Peyer's patch (tissue), 4 donors: ENCODE data around the gene PHRF1. TPM values are rescaled to one million over a fixed set of nuclear protein-coding genes. Genes with fewer than 3 reads are reported as not detected.

ENCODE experiments used
- DNase-seq, 3 donors: peaks; one replicate each; pipeline ENCODE4 v3.0.0-alpha.2; 2017 to 2019
- H3K27ac ChIP-seq, 4 donors: fragments of 200-600 bp; sonication (generic); one replicate each; pipeline ENCODE4 v1.5.1; 2016 to 2019
- H3K27me3 ChIP-seq, 2 donors: fragments of 200-600 bp; sonication (generic); one replicate each; pipeline ENCODE4 v1.5.1; 2019
- H3K36me3 ChIP-seq, 3 donors: fragments of 200-600 bp; sonication (generic); one replicate each; pipeline ENCODE4 v1.5.1; 2016 to 2019
- H3K4me1 ChIP-seq, 4 donors: fragments of 200-600 bp; sonication (generic); one replicate each; pipeline ENCODE4 v1.5.1; 2016 to 2019
- H3K4me3 ChIP-seq, 4 donors: fragments of 200-600 bp; sonication (generic); 1 replicate in 3 of 4; 2 replicates in 1 of 4; pipeline ENCODE4 v1.5.1; 2016 to 2019; ENCODE audit warnings: mild to moderate bottlenecking in 1 of 4
- H3K9me3 ChIP-seq, 4 donors: fragments of 200-600 bp; sonication (generic); one replicate each; pipeline ENCODE4 v1.5.1; 2016 to 2019; ENCODE audit warnings: mild to moderate bottlenecking in 1 of 4
- POLR2A ChIP-seq, 2 donors: fragments of 450-650 bp; IDR thresholded peaks; one replicate each; pipeline ENCODE4 v1.5.1; 2017; ENCODE audit warnings: antibody characterized with exemption in 2 of 2, mild to moderate bottlenecking in 2 of 2, moderate library complexity in 2 of 2
- total RNA-seq, 4 donors: library from RNA; depleted of rRNA; stranded (reverse); fragments of >200 nt; gene quantifications; one replicate each; pipeline ENCODE4 v1.1.0, GENCODE V29; 2016
- TF ChIP-seq, protein P1 (sequence below), 6 experiments: fragments of 450-650 bp in 4 of 6; fragments of 200-600 bp in 2 of 6; sonication (generic) in 1 of 6; IDR thresholded peaks; one replicate each; pipeline ENCODE4 v1.5.1; 2017 to 2019; ENCODE audit warnings: antibody characterized with exemption in 6 of 6, mild to moderate bottlenecking in 3 of 6, moderate library complexity in 1 of 6

Gene PHRF1
- total RNA-seq, 4 donors from 2014 or later = 48.4 to 88.0 (median 57.8) TPM

DNA sequence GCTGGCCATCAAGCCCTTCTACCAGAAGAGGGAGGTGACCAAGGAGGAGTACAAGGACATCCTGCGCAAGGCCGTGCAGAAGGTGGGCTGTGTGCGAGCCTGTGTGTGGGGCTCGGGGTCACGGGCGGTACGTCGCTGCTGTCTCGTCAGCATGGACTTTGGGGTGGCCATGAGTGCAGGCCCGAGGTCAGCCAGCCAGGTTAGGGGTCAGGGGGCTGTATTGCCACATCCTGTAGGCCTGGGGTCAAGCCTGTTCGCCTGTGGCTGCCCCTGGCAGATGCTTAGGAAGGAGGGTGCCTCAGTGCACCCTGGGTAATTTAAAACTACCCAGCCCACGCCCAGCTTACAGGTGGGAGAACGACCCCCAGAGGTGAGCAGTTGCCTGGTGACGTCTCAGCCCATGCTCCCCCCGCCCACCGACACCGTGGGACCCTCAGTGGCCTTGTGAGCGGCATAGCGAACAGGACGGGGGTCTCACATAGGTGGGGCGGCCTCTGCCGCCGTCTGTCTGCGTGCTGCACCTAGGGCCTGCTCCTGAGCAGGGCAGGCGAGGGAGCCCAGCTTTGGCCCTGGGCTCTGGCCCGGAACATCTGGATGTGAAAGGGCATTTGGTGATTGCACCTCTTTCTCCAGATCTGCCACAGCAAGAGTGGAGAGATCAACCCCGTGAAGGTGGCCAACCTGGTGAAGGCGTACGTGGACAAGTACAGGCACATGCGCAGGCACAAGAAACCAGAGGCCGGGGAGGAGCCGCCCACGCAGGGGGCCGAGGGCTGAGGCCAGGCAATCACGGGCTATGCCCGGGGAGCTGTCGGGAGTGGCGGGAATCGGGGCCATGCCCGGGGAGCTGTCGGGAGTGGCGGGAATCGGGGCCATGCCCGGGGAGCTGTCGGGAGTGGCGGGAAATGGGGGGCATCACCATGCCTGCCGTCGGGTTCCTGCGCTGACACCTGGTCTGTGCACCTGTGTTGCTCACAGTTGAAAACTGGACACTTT lies 35.0 kb downstream of the PHRF1 start:
- TF ChIP-seq, protein P1, sequence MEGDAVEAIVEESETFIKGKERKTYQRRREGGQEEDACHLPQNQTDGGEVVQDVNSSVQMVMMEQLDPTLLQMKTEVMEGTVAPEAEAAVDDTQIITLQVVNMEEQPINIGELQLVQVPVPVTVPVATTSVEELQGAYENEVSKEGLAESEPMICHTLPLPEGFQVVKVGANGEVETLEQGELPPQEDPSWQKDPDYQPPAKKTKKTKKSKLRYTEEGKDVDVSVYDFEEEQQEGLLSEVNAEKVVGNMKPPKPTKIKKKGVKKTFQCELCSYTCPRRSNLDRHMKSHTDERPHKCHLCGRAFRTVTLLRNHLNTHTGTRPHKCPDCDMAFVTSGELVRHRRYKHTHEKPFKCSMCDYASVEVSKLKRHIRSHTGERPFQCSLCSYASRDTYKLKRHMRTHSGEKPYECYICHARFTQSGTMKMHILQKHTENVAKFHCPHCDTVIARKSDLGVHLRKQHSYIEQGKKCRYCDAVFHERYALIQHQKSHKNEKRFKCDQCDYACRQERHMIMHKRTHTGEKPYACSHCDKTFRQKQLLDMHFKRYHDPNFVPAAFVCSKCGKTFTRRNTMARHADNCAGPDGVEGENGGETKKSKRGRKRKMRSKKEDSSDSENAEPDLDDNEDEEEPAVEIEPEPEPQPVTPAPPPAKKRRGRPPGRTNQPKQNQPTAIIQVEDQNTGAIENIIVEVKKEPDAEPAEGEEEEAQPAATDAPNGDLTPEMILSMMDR (IDR thresholded peaks at IDR 0.05) = no peak
- TF ChIP-seq POLR2A (IDR thresholded peaks at IDR 0.05) = no peak
- peak in 1 of 3 donors; percentile 46 for DNase-seq
- Histone ChIP-seq H3K27me3 (no peaks in the 10 kb centered on the region), H3K27ac (peak overlapping the region in 3 of 4 donors; percentile 69 to 95 (median 94)), H3K36me3 (peaks cover 0 to 71% (median 3%) of the 10 kb centered on the region in 3 donors), H3K4me1 (peaks cover 10 to 46% (median 21%) of the 10 kb centered on the region in 4 donors), H3K9me3 (no peaks in the 10 kb centered on the region), H3K4me3 (no peak overlapping the region)

DNA sequence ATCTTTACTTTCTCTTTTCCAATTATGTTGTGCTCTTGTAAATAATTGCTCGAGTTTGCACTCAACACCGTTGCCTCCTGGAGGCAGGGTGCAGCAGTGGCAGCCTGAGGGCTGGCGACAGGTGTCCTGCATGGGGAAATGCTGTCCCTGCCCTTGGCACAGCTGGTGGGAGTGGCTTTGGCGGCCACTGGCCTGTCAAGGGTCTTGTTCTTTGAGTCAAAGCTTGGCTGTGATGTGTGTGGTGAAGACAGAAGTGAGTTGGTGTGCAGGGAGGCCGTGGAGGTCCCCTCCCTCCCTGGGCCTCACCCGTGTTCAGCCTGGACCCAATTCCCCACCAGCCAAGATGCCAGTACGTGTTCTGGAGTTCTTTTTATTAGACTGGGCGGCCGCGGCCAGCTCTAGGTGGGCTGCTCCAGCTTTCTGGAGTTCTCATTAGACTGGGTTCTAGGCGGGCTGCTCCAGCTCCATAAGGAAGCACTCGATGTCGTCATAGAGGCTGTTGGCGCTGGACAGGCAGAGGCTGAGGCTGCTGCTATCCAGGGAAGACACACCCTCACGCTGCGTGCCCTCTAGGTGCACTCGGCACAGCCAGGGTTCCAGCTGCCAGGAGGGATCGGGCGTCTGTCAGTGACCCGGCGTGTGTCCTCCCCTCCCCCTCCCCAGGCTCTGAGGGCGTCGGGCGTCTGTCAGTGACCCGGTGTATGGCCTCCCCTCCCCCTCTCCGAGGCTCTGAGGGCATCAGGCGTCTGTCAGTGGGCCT lies 36.1 kb downstream of the PHRF1 start:
- TF ChIP-seq, protein P1 (IDR thresholded peaks at IDR 0.05) = peak in 4 of 6 experiments; percentile 15 to 80 (median 69)
- TF ChIP-seq POLR2A (IDR thresholded peaks at IDR 0.05) = no peak
- H3K4me3 ChIP-seq = no peak overlapping the region

DNA sequence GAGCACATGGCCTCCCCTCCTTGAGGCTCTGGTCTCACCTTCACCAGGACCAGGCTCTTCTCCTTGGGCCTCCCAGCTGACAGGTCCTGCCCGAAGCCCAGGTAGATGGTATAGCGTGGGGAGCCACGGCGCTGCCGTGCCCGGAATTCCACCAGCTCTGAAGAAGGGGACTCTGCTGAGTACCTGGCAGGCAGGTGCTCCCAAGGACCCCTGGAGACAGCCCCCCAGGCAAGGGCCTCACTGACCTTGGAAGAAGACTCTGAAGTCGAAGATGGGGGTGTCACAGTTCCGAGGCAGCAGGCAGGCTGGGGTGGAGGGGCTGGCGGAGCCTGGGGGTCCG lies 36.7 kb downstream of the PHRF1 start:
- no peak for TF ChIP-seq POLR2A (IDR thresholded peaks at IDR 0.05)
- TF ChIP-seq, protein P1 (IDR thresholded peaks at IDR 0.05) = no peak
- H3K9me3 ChIP-seq = no peaks in the 10 kb centered on the region
- no peaks in the 10 kb centered on the region for H3K27me3 ChIP-seq
- H3K27ac ChIP-seq = peak overlapping the region; percentile 69 to 96 (median 94)
- no peak overlapping the region for H3K4me3 ChIP-seq
- DNase-seq = no peak
- peaks cover 10 to 53% (median 23%) of the 10 kb centered on the region in 4 donors for H3K4me1 ChIP-seq
- H3K36me3 ChIP-seq = peaks cover 0 to 55% (median 3%) of the 10 kb centered on the region in 3 donors

More for the DNA sequence above, 36.1 kb downstream of the PHRF1 start:
- Histone ChIP-seq H3K36me3 (peaks cover 0 to 60% (median 3%) of the 10 kb centered on the region in 3 donors), H3K9me3 (no peaks in the 10 kb centered on the region), H3K27me3 (no peaks in the 10 kb centered on the region), H3K4me1 (peaks cover 10 to 53% (median 23%) of the 10 kb centered on the region in 4 donors), H3K27ac (peak overlapping the region; percentile 69 to 96 (median 94))
- DNase-seq = peak in 2 of 3 donors; percentile 86 to 89

DNA sequence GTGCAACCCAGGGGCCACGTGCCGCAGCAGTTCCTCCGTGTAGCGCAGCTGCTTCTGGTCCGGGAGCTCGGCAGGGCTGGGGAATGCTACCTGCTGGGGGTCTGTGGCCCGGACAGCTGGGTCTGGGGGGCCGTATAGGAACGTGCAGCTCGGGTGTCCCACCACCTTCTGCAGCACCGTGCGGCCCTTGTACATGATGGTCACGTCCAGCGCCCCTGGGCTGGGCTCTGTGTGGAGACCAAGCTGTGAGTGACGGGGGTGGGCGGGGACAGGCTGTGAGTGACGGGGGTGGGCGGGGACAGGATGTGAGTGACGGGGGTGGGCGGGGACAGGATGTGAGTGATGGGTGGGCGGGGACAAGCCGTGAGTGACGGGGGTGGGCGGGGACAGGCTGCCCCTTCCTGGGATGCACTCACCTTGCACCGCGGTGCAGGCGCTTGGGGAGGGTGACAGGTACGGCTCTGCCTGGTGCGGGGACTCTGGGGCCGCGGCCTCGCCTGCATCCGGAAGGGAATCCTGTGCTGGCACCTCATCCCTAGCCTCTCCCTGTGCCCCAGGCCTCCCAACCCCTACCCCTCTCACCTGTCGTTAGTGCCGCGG lies 37.2 kb downstream of the PHRF1 start:
- Histone ChIP-seq H3K27ac (peak overlapping the region; percentile 94 to 96 (median 95)), H3K36me3 (peaks cover 0 to 53% (median 3%) of the 10 kb centered on the region in 3 donors), H3K27me3 (no peaks in the 10 kb centered on the region), H3K4me3 (peak overlapping the region in 3 of 4 donors; percentile 15 to 79 (median 67)), H3K9me3 (no peaks in the 10 kb centered on the region), H3K4me1 (peaks cover 10 to 53% (median 23%) of the 10 kb centered on the region in 4 donors)
- DNase-seq = peak; percentile 89 to 97 (median 95)
- TF ChIP-seq, protein P1 (IDR thresholded peaks at IDR 0.05) = no peak
- TF ChIP-seq POLR2A (IDR thresholded peaks at IDR 0.05) = peak; percentile 39 to 50
